Measurements from ENCODE around the gene BACH2. TPM values are rescaled to one million over a fixed set of nuclear protein-coding genes. Genes with fewer than 3 reads are reported as not detected.

The BACH2 gene
- polyA plus RNA-seq, 1 donor from 2014 or later: 45.5 TPM

- no peaks in the 10 kb centered on the region for H4K20me1 ChIP-seq (ENCODE audit: insufficient read depth)
Observed at GRCh38 chr6:90083891-90084290, 212.8 kb downstream of the BACH2 start.

GRCh38 chr6:90082847-90083246 lies 213.8 kb downstream of the BACH2 start:
- no peak for TF ChIP-seq EP300 (conservative IDR thresholded peaks at IDR 0.05; ENCODE audit: poor library complexity, severe bottlenecking)
- peak; percentile 28 for TF ChIP-seq CTCF (IDR thresholded peaks at IDR 0.05; ENCODE audit: poor library complexity, severe bottlenecking)
- Histone ChIP-seq H3K27me3 (ENCODE audit: insufficient read depth, low read depth, low read length) (no peaks in the 10 kb centered on the region), H3K4me2 (ENCODE audit: low read length) (no peak overlapping the region), H3K9ac (ENCODE audit: low read length) (no peak overlapping the region), H3K9me2 (ENCODE audit: insufficient read depth, low read length) (no peaks in the 10 kb centered on the region), H3K36me3 (ENCODE audit: insufficient read depth, low read length) (no peaks in the 10 kb centered on the region), H2AFZ (ENCODE audit: low read depth, low read length) (no peak overlapping the region), H3K4me3 (ENCODE audit: low read length) (no peak overlapping the region), H4K20me1 (ENCODE audit: insufficient read depth) (no peaks in the 10 kb centered on the region), H3F3A (ENCODE audit: insufficient read depth, low read length, poor library complexity, severe bottlenecking) (no peaks in the 10 kb centered on the region), H3K27ac (ENCODE audit: low read length) (no peak overlapping the region), H3K79me2 (replicated peaks; ENCODE audit: insufficient read depth, low read length) (peaks cover 24% of the 10 kb centered on the region), H3K9me3 (ENCODE audit: low read length) (no peaks in the 10 kb centered on the region)

More at GRCh38 chr6:90083891-90084290, 212.8 kb downstream of the BACH2 start:
- Histone ChIP-seq H3K4me2 (ENCODE audit: low read length) (no peak overlapping the region), H2AFZ (ENCODE audit: low read depth, low read length) (no peak overlapping the region), H3K9ac (ENCODE audit: low read length) (no peak overlapping the region), H3F3A (ENCODE audit: insufficient read depth, low read length, poor library complexity, severe bottlenecking) (no peaks in the 10 kb centered on the region), H3K9me2 (ENCODE audit: insufficient read depth, low read length) (no peaks in the 10 kb centered on the region), H3K4me3 (ENCODE audit: low read length) (no peak overlapping the region), H3K79me2 (replicated peaks; ENCODE audit: insufficient read depth, low read length) (peaks cover 23% of the 10 kb centered on the region), H3K27me3 (ENCODE audit: insufficient read depth, low read depth, low read length) (no peaks in the 10 kb centered on the region), H3K36me3 (ENCODE audit: insufficient read depth, low read length) (no peaks in the 10 kb centered on the region), H3K9me3 (ENCODE audit: low read length) (no peaks in the 10 kb centered on the region), H3K27ac (ENCODE audit: low read length) (no peak overlapping the region)
- TF ChIP-seq EP300 (conservative IDR thresholded peaks at IDR 0.05; ENCODE audit: poor library complexity, severe bottlenecking): no peak
- TF ChIP-seq EZH2 (IDR thresholded peaks at IDR 0.05; ENCODE audit: borderline replicate concordance, insufficient read depth, low read length, poor library complexity, severe bottlenecking): no peak
- TF ChIP-seq MXI1 (conservative IDR thresholded peaks at IDR 0.05; ENCODE audit: poor library complexity, severe bottlenecking): no peak
- TF ChIP-seq CTCF (IDR thresholded peaks at IDR 0.05; ENCODE audit: poor library complexity, severe bottlenecking): no peak
- TF ChIP-seq SMC3 (conservative IDR thresholded peaks at IDR 0.05; ENCODE audit: poor library complexity): no peak
- no peak for TF ChIP-seq REST (IDR thresholded peaks at IDR 0.05; ENCODE audit: borderline replicate concordance)
- TF ChIP-seq RAD21 (conservative IDR thresholded peaks at IDR 0.05): no peak
- TF ChIP-seq POLR2AphosphoS5 (IDR thresholded peaks at IDR 0.05): no peak
- TF ChIP-seq TAF1 (IDR thresholded peaks at IDR 0.05; ENCODE audit: low read depth): no peak
